ENCODE measurements around the gene C7orf25. TPM values are rescaled to one million over a fixed set of nuclear protein-coding genes. Genes with fewer than 3 reads are reported as not detected.

Gene C7orf25
- total RNA-seq, 1 donor from 2014 or later: 13.5 TPM

DNA sequence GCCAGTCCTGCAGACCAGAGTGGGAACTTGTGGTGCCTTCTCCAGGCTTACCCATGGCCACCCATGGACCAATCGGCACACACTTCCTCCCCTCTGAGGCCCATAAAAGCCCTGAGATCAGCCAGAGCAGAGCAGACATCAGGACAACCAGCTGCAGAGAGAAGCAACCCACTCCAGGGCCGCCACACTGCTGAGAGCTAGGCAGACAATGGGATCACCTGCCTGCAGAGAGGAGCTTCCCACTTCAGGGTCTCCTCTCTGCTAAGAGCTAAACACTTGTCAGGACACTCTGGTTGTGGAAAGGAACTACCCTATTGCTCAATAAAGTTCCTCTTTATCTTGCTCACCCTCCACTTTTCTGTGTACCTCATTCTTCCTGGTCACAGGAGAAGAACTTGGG, 34.0 kb downstream of the C7orf25 start:
- DNase-seq (ENCODE audit: low read depth): no peak

DNA sequence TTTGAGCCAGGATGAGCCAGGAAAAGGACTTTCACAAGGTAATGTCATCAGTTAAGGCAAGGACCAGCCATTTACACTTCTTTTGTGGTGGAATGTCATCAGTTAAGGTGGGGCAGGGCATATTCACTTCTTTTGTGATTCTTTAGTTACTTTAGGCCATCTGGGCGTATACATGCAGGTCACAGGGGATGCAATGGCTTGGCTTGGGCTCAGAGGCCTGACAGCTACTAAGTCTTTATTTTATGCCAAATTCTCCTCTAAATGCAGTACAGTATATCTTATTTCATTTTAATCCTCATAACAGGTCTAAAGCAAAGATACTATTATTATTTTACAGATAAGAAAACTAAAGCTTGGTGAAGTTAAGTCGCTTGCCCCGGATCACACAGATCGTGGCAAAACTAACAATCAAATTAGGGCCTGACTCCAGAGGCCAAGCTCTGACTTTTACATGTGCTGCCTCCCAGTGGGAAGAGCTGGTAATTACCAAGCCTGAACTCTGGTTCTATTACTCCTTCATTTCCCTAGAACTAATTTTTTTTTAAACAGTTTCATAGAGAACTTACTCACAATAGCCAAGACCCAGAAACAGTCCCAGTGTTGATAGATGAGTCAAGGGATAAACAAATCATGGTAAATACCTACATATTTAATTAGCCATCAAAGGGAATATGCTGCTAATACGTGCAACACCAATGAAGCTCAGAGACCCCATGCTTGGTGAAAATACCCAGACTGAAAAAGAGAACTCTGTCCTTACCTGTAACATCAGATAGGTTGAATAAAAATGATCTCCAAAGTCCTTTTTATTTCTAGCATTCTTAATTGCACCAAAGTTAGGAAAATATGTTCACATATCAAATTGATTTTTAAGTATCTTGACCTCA, 35.4 kb downstream of the C7orf25 start:
- peak; percentile 62 for DNase-seq (ENCODE audit: low read depth)

- peak; percentile 55 for DNase-seq (ENCODE audit: low read depth)
Measured at GRCh38 chr7:42869131-42870020, 42.5 kb downstream of the C7orf25 start.

GRCh38 chr7:42868480-42868879, 43.4 kb downstream of the C7orf25 start:
- DNase-seq (ENCODE audit: low read depth): no peak

Other genes with a start within 250 kb of the C7orf25 start
- gene PSMA2, start 20.1 kb upstream of the C7orf25 start, total RNA-seq: 61.6 and 160 TPM in 2 replicates
- 71.2 and 103 TPM in 2 replicates for gene MRPL32, start 20.3 kb upstream of the C7orf25 start, total RNA-seq
- gene HECW1, start 200.6 kb upstream of the C7orf25 start, total RNA-seq: 1.7 and 3.1 TPM in 2 replicates